Glomerular visceral epithelial cell (primary cell): ENCODE measurements around the gene RSPH1.

ENCODE experiments used
- DNase-seq: peaks from one replicate; pipeline ENCODE4 v3.0.0-alpha.2; 2016; ENCODE audit errors: extremely low spot score

The RSPH1 gene

GRCh38 chr21:42532466-42533181 lies 36.6 kb upstream of the RSPH1 start:
- DNase-seq, result no peak

- DNase-seq, result no peak
These were observed 35.7 kb upstream of the RSPH1 start for GRCh38 chr21:42531771-42532170.

- DNase-seq, result no peak
These were observed 34.1 kb upstream of the RSPH1 start for GRCh38 chr21:42530167-42530518.

GRCh38 chr21:42527489-42528158 lies 31.6 kb upstream of the RSPH1 start:
- no peak for DNase-seq

- no peak for DNase-seq
These were observed 31.1 kb upstream of the RSPH1 start for GRCh38 chr21:42527127-42527488.

- DNase-seq, result no peak
These were observed 30.3 kb upstream of the RSPH1 start for GRCh38 chr21:42526379-42526727.

- no peak for DNase-seq
These were observed 29.8 kb upstream of the RSPH1 start for GRCh38 chr21:42525676-42526378.

GRCh38 chr21:42525029-42525581 lies 29.1 kb upstream of the RSPH1 start:
- no peak for DNase-seq

- DNase-seq, result no peak
These were observed 28.5 kb upstream of the RSPH1 start for GRCh38 chr21:42524341-42525028.

GRCh38 chr21:42523941-42524340 lies 27.9 kb upstream of the RSPH1 start:
- DNase-seq, result no peak

GRCh38 chr21:42523211-42523610 lies 27.2 kb upstream of the RSPH1 start:
- no peak for DNase-seq

GRCh38 chr21:42522771-42523170 lies 26.7 kb upstream of the RSPH1 start:
- no peak for DNase-seq

GRCh38 chr21:42522271-42522670 lies 26.2 kb upstream of the RSPH1 start:
- no peak for DNase-seq

- DNase-seq, result no peak
These were observed 25.8 kb upstream of the RSPH1 start for GRCh38 chr21:42521805-42522204.

- DNase-seq, result no peak
These were observed 25.4 kb upstream of the RSPH1 start for GRCh38 chr21:42521384-42521783.

GRCh38 chr21:42520628-42521253 lies 24.7 kb upstream of the RSPH1 start:
- no peak for DNase-seq

- no peak for DNase-seq
These were observed 22.6 kb upstream of the RSPH1 start for GRCh38 chr21:42518626-42519025.

GRCh38 chr21:42518215-42518614 lies 22.2 kb upstream of the RSPH1 start:
- DNase-seq, result peak; percentile 86

- DNase-seq, result peak; percentile 58
These were observed 19.9 kb upstream of the RSPH1 start for GRCh38 chr21:42515708-42516502.

- DNase-seq, result no peak
These were observed 18.8 kb upstream of the RSPH1 start for GRCh38 chr21:42514883-42515228.
